Spleen (tissue), 11 donors: ENCODE measurements around the gene DRGX. TPM values are rescaled to one million over a fixed set of nuclear protein-coding genes. Genes with fewer than 3 reads are reported as not detected.

Experiments used
- DNase-seq: peaks from one replicate; pipeline ENCODE4 v3.0.0-alpha.2; 2020
- H3K27ac ChIP-seq, 8 donors: fragments of 200-600 bp; sonication (generic) in 7 of 8; 1 replicate in 4 of 8; 2 replicates in 4 of 8; pipeline versions ENCODE4 v1.5.0 to v1.8.0; 2016 to 2021; ENCODE audit warnings: inconsistent platforms in 4 of 8, mild to moderate bottlenecking in 4 of 8, moderate library complexity in 1 of 8
- H3K27me3 ChIP-seq, 7 donors: fragments of 200-600 bp; sonication (generic) in 6 of 7; replicated peaks in 1 of 7; 1 replicate in 4 of 7; 2 replicates in 3 of 7; pipeline versions ENCODE4 v1.5.0 to v1.8.0; 2016 to 2021; ENCODE audit warnings: inconsistent platforms in 3 of 7, mild to moderate bottlenecking in 1 of 7
- H3K36me3 ChIP-seq, 6 donors: fragments of 200-600 bp; sonication (generic) in 5 of 6; 1 replicate in 4 of 6; 2 replicates in 2 of 6; pipeline versions ENCODE4 v1.5.0 to v1.8.0; 2016 to 2021; ENCODE audit warnings: inconsistent platforms in 2 of 6
- H3K4me1 ChIP-seq, 6 donors: fragments of 200-600 bp; sonication (generic) in 5 of 6; 1 replicate in 3 of 6; 2 replicates in 3 of 6; pipeline versions ENCODE4 v1.5.0 to v1.8.0; 2016 to 2021; ENCODE audit warnings: inconsistent platforms in 3 of 6
- H3K4me3 ChIP-seq, 8 donors: fragments of 200-600 bp; sonication (generic) in 7 of 8; 1 replicate in 4 of 8; 2 replicates in 4 of 8; pipeline versions ENCODE4 v1.5.0 to v1.8.0; 2016 to 2021; ENCODE audit warnings: inconsistent platforms in 4 of 8, mild to moderate bottlenecking in 4 of 8, moderate library complexity in 2 of 8
- H3K9me3 ChIP-seq, 8 donors: fragments of 200-600 bp; sonication (generic) in 7 of 8; 1 replicate in 4 of 8; 2 replicates in 4 of 8; pipeline versions ENCODE4 v1.5.0 to v1.8.0; 2016 to 2021; ENCODE audit warnings: inconsistent platforms in 4 of 8
- CTCF ChIP-seq, 11 experiments: fragments of 200-600 bp in 7 of 11; fragments of 450-650 bp in 4 of 11; sonication (generic) in 4 of 11; IDR thresholded peaks in 8 of 11; conservative IDR thresholded peaks in 3 of 11; 1 replicate in 7 of 11; 2 replicates in 4 of 11; pipeline versions ENCODE4 v1.4.0 to v1.8.0; 2016 to 2021; ENCODE audit warnings: antibody characterized with exemption in 11 of 11, inconsistent platforms in 4 of 11, mild to moderate bottlenecking in 1 of 11
- POLR2A ChIP-seq, 3 donors: fragments of 450-650 bp; IDR thresholded peaks; one replicate each; pipeline ENCODE4 v1.5.1; 2017; ENCODE audit warnings: antibody characterized with exemption in 3 of 3, mild to moderate bottlenecking in 1 of 3
- POLR2AphosphoS5 ChIP-seq, 3 donors: sonication (generic); formaldehyde crosslinking; IDR thresholded peaks; one replicate each; pipeline ENCODE4 v1.5.1; 2017; ENCODE audit warnings: antibody characterized with exemption in 3 of 3
- WGBS, 5 donors: extraction: QIAGEN DNeasy Blood & Tissue Kit in 3 of 5; methylation state at CpG; one replicate each; pipeline versions ENCODE4 v1.1.5 to v1.1.7; 2013 to 2018; 5-methylcytosine and 5-hydroxymethylcytosine counted together
- intact Hi-C: fragments of 100-400 bp; cut with DNase I; formaldehyde crosslinking; loops from one replicate; pipeline ENCODE4 v1.15.0; 2023; ENCODE audit warnings: low total_unique reads
- polyA plus RNA-seq, 3 donors: library from polyadenylated mRNA; stranded (reverse); fragments of 200-250 nt; gene quantifications; one replicate each; pipeline ENCODE4 v1.2.1, GENCODE V29; 2013
- total RNA-seq, 7 donors: library from RNA; depleted of rRNA in 3 of 7; stranded (reverse); fragments of >200 nt in 3 of 7; fragmentation: NEBNext Ultra II Directional in 4 of 7; extraction: Animal tissue kit (Norgen Biotek cat#: 25700) in 4 of 7; gene quantifications; one replicate each; pipeline versions ENCODE4 v1.1.0 to v1.2.1, GENCODE V29; 2016 to 2021
- donor health status: healthy with polysubstance abuse.
- donor health status: DM: no; HTN: no; CAD: no; lungs with moderate emphysema.
- donor health status: DM: no; HTN: no; CAD: no.
- donor health status: Bipolar disorder and iron deficiency.
- donor health status: healthy.
- donor health status: DM: no; HTN: no; CAD: no.
- donor health status: DM: yes; HTN: yes; CAD: no.

DRGX gene
- total and polyA plus RNA-seq, 10 donors: 0.03 to 0.11 TPM; not detected in 8

GRCh38 chr10:49366460-49366859 lies 29.4 kb downstream of the DRGX start:
- Histone ChIP-seq H3K4me1 (no peaks in the 10 kb centered on the region), H3K27ac (no peak overlapping the region), H3K36me3 (no peaks in the 10 kb centered on the region), H3K4me3 (no peak overlapping the region), H3K9me3 (no peaks in the 10 kb centered on the region), H3K27me3 (peaks cover 0 to 45% (median 0%) of the 10 kb centered on the region in 7 donors)
- intact Hi-C loops: no loop called here
- no peak for TF ChIP-seq POLR2A (IDR thresholded peaks at IDR 0.05)
- TF ChIP-seq POLR2AphosphoS5 (IDR thresholded peaks at IDR 0.05): no peak
- TF ChIP-seq CTCF (IDR thresholded peaks at IDR 0.05 in 8 of 11, conservative IDR thresholded peaks at IDR 0.05 in 3 of 11): no peak
- WGBS, 5 donors: 77 to 88% (median 82%) methylated on average over 4 of the region's 4 CpGs
- no peak for DNase-seq

GRCh38 chr10:49365675-49366415 lies 30.0 kb downstream of the DRGX start:
- no peak for DNase-seq
- Histone ChIP-seq H3K9me3 (no peaks in the 10 kb centered on the region), H3K27me3 (peaks cover 0 to 48% (median 0%) of the 10 kb centered on the region in 7 donors), H3K4me1 (peaks cover 0 to under 1% (median 0%) of the 10 kb centered on the region in 6 donors), H3K27ac (no peak overlapping the region), H3K36me3 (no peaks in the 10 kb centered on the region), H3K4me3 (no peak overlapping the region)
- TF ChIP-seq CTCF (IDR thresholded peaks at IDR 0.05 in 8 of 11, conservative IDR thresholded peaks at IDR 0.05 in 3 of 11) (no peak), POLR2A (IDR thresholded peaks at IDR 0.05) (no peak), POLR2AphosphoS5 (IDR thresholded peaks at IDR 0.05) (no peak)
- intact Hi-C loops: no loop called here
- 78 to 84% (median 81%) methylated on average over 15 to 23 of the region's 23 CpGs for WGBS, 5 donors

GRCh38 chr10:49365275-49365674 lies 30.6 kb downstream of the DRGX start:
- intact Hi-C loops: no loop called here
- Histone ChIP-seq H3K27ac (no peak overlapping the region), H3K9me3 (no peaks in the 10 kb centered on the region), H3K4me1 (peaks cover 0 to 6% (median 2%) of the 10 kb centered on the region in 6 donors), H3K36me3 (no peaks in the 10 kb centered on the region), H3K4me3 (no peak overlapping the region), H3K27me3 (peaks cover 0 to 51% (median 0%) of the 10 kb centered on the region in 7 donors)
- WGBS, 5 donors: 68 to 92% (median 84%) methylated on average over 3 of the region's 3 CpGs
- no peak for DNase-seq
- no peak for TF ChIP-seq CTCF (IDR thresholded peaks at IDR 0.05 in 8 of 11, conservative IDR thresholded peaks at IDR 0.05 in 3 of 11)
- TF ChIP-seq POLR2AphosphoS5 (IDR thresholded peaks at IDR 0.05): no peak
- TF ChIP-seq POLR2A (IDR thresholded peaks at IDR 0.05): no peak

- intact Hi-C loops: no loop called here
- Histone ChIP-seq H3K4me3 (no peak overlapping the region), H3K36me3 (no peaks in the 10 kb centered on the region), H3K27me3 (peaks cover 0 to 51% (median 0%) of the 10 kb centered on the region in 7 donors), H3K4me1 (peaks cover 0 to 12% (median 5%) of the 10 kb centered on the region in 6 donors), H3K27ac (no peak overlapping the region), H3K9me3 (no peaks in the 10 kb centered on the region)
- TF ChIP-seq POLR2AphosphoS5 (IDR thresholded peaks at IDR 0.05) (no peak), CTCF (IDR thresholded peaks at IDR 0.05 in 8 of 11, conservative IDR thresholded peaks at IDR 0.05 in 3 of 11) (no peak), POLR2A (IDR thresholded peaks at IDR 0.05) (no peak)
- WGBS, 5 donors: 87 to 94% (median 92%) methylated on average over 8 of the region's 8 CpGs
- no peak for DNase-seq
These were observed 31.1 kb downstream of the DRGX start for GRCh38 chr10:49364747-49365146.
